ENCODE results near the gene SORL1-AS1.
"Not testable (repeated sequence)": the region's sequence is repeated elsewhere in the genome, so short reads cannot be mapped to it uniquely, and the experiment has no call there.

Gene SORL1-AS1

GRCh38 chr11:121482231-121483129 is 29.7 kb upstream of the SORL1-AS1 start:
- CTCF ChIA-PET = interaction anchor here (0.6 to 1.5 kb wide), 5 partner anchors 17 to 161 kb away, joined by 3 to 4 read pairs (median 4); no protein-coding TSS in a partner anchor
- peak; percentile 74 for DNase-seq
- Mint-ChIP-seq H3K27me3 (no peaks in the 10 kb centered on the region), H3K9me3 (no peaks in the 10 kb centered on the region), H3K36me3 (peaks cover 63% of the 10 kb centered on the region), H3K4me3 (peak overlapping the region; percentile 71), H3K4me1 (peaks cover 75% of the 10 kb centered on the region), H3K27ac (peak overlapping the region; percentile 97)

GRCh38 chr11:121481484-121482230 is 28.9 kb upstream of the SORL1-AS1 start:
- Mint-ChIP-seq H3K4me3 (peak overlapping the region; percentile 71), H3K27ac (peak overlapping the region; percentile 97), H3K36me3 (peaks cover 63% of the 10 kb centered on the region), H3K4me1 (peaks cover 77% of the 10 kb centered on the region)
- CTCF ChIA-PET = interaction anchor here (0.7 to 1.5 kb wide), 3 partner anchors 30 to 98 kb away, joined by 3 to 4 read pairs (median 3); no protein-coding TSS in a partner anchor
- H3K9me3 Mint-ChIP-seq, H3K27me3 Mint-ChIP-seq: not testable (repeated sequence)
- DNase-seq = peak; percentile 81

- Mint-ChIP-seq H3K27me3 (no peaks in the 10 kb centered on the region), H3K36me3 (peaks cover 63% of the 10 kb centered on the region), H3K27ac (no peak overlapping the region), H3K9me3 (no peaks in the 10 kb centered on the region), H3K4me3 (no peak overlapping the region), H3K4me1 (peaks cover 78% of the 10 kb centered on the region)
- CTCF ChIA-PET = interaction anchor here (1.0 kb wide), 1 partner anchor 12 kb away, joined by 3 read pairs; no protein-coding TSS in a partner anchor
- no peak for DNase-seq
These were observed 27.0 kb upstream of the SORL1-AS1 start for GRCh38 chr11:121479698-121480238.

GRCh38 chr11:121478895-121479697 is 26.3 kb upstream of the SORL1-AS1 start:
- Mint-ChIP-seq H3K4me3 (no peak overlapping the region), H3K36me3 (peaks cover 64% of the 10 kb centered on the region), H3K27me3 (no peaks in the 10 kb centered on the region), H3K9me3 (no peaks in the 10 kb centered on the region), H3K4me1 (peaks cover 79% of the 10 kb centered on the region), H3K27ac (no peak overlapping the region)
- CTCF ChIA-PET = no interaction called here
- DNase-seq = no peak

GRCh38 chr11:121478226-121478894 is 25.6 kb upstream of the SORL1-AS1 start:
- H3K4me1 Mint-ChIP-seq = peaks cover 73% of the 10 kb centered on the region
- H3K27ac Mint-ChIP-seq = peak overlapping the region; percentile 16
- no peaks in the 10 kb centered on the region for H3K9me3 Mint-ChIP-seq
- H3K27me3 Mint-ChIP-seq = no peaks in the 10 kb centered on the region
- no peak for DNase-seq
- peaks cover 59% of the 10 kb centered on the region for H3K36me3 Mint-ChIP-seq
- CTCF ChIA-PET = interaction anchor here (0.7 kb wide), 1 partner anchor 228 kb away, joined by 3 read pairs; no protein-coding TSS in a partner anchor
- no peak overlapping the region for H3K4me3 Mint-ChIP-seq

- Mint-ChIP-seq H3K4me3 (no peak overlapping the region), H3K4me1 (peaks cover 76% of the 10 kb centered on the region), H3K27me3 (no peaks in the 10 kb centered on the region), H3K27ac (no peak overlapping the region), H3K9me3 (no peaks in the 10 kb centered on the region), H3K36me3 (peaks cover 73% of the 10 kb centered on the region)
- CTCF ChIA-PET = interaction anchor here (1.1 to 1.2 kb wide), 2 partner anchors 10 to 15 kb away, joined by 3 read pairs; no protein-coding TSS in a partner anchor
- no peak for DNase-seq
These were observed 23.7 kb upstream of the SORL1-AS1 start for GRCh38 chr11:121476379-121477032.

- Mint-ChIP-seq H3K4me1 (peaks cover 80% of the 10 kb centered on the region), H3K27me3 (no peaks in the 10 kb centered on the region), H3K36me3 (peaks cover 85% of the 10 kb centered on the region), H3K27ac (no peak overlapping the region), H3K9me3 (no peaks in the 10 kb centered on the region), H3K4me3 (no peak overlapping the region)
- CTCF ChIA-PET = interaction anchor here (1.2 to 1.5 kb wide), 2 partner anchors 28 to 116 kb away, joined by 3 read pairs; no protein-coding TSS in a partner anchor
- no peak for DNase-seq
These were observed 21.9 kb upstream of the SORL1-AS1 start for GRCh38 chr11:121474680-121475079.

- Mint-ChIP-seq H3K27ac (no peak overlapping the region), H3K9me3 (no peaks in the 10 kb centered on the region), H3K4me3 (no peak overlapping the region), H3K36me3 (peaks cover 82% of the 10 kb centered on the region), H3K27me3 (no peaks in the 10 kb centered on the region), H3K4me1 (peaks cover 82% of the 10 kb centered on the region)
- DNase-seq = no peak
- CTCF ChIA-PET = interaction anchor here (1.5 kb wide), 1 partner anchor 26 kb away, joined by 3 read pairs; no protein-coding TSS in a partner anchor
These were observed 20.5 kb upstream of the SORL1-AS1 start for GRCh38 chr11:121473064-121473777.

- no peak overlapping the region for H3K4me3 Mint-ChIP-seq
- CTCF ChIA-PET = no interaction called here
- peak overlapping the region; percentile 16 for H3K27ac Mint-ChIP-seq
- no peaks in the 10 kb centered on the region for H3K27me3 Mint-ChIP-seq
- no peaks in the 10 kb centered on the region for H3K9me3 Mint-ChIP-seq
- H3K36me3 Mint-ChIP-seq = peaks cover 76% of the 10 kb centered on the region
- no peak for DNase-seq
- peaks cover 87% of the 10 kb centered on the region for H3K4me1 Mint-ChIP-seq
These were observed 19.5 kb upstream of the SORL1-AS1 start for GRCh38 chr11:121472312-121472711.

- no peak for DNase-seq
- peaks cover 68% of the 10 kb centered on the region for H3K36me3 Mint-ChIP-seq
- H3K4me1 Mint-ChIP-seq = peaks cover 86% of the 10 kb centered on the region
- H3K27ac Mint-ChIP-seq = no peak overlapping the region
- CTCF ChIA-PET = no interaction called here
- H3K9me3 Mint-ChIP-seq = no peaks in the 10 kb centered on the region
- H3K27me3 Mint-ChIP-seq = no peaks in the 10 kb centered on the region
- no peak overlapping the region for H3K4me3 Mint-ChIP-seq
These were observed 18.4 kb upstream of the SORL1-AS1 start for GRCh38 chr11:121471167-121471566.

GRCh38 chr11:121469910-121470309 is 17.1 kb upstream of the SORL1-AS1 start:
- H3K4me3 Mint-ChIP-seq = no peak overlapping the region
- H3K4me1 Mint-ChIP-seq = peaks cover 88% of the 10 kb centered on the region
- CTCF ChIA-PET = interaction anchor here (1.5 kb wide), 1 partner anchor 115 kb away, joined by 3 read pairs; no protein-coding TSS in a partner anchor
- DNase-seq = no peak
- peaks cover 59% of the 10 kb centered on the region for H3K36me3 Mint-ChIP-seq
- no peaks in the 10 kb centered on the region for H3K27me3 Mint-ChIP-seq
- no peaks in the 10 kb centered on the region for H3K9me3 Mint-ChIP-seq
- no peak overlapping the region for H3K27ac Mint-ChIP-seq

GRCh38 chr11:121467965-121468364 is 15.2 kb upstream of the SORL1-AS1 start:
- CTCF ChIA-PET = interaction anchor here (1.0 to 8.2 kb wide), 5 partner anchors 11 to 125 kb away, joined by 3 to 63 read pairs (median 4); partner anchors contain the start of genes SORL1 and SORL1-AS1
- Mint-ChIP-seq H3K36me3 (peaks cover 51% of the 10 kb centered on the region), H3K4me1 (peaks cover 96% of the 10 kb centered on the region), H3K27me3 (no peaks in the 10 kb centered on the region), H3K9me3 (no peaks in the 10 kb centered on the region), H3K4me3 (peak overlapping the region; percentile 16), H3K27ac (peak overlapping the region; percentile 95)
- DNase-seq = peak; percentile 86
